ENCODE data around the gene TMEM62. TPM values are rescaled to one million over a fixed set of nuclear protein-coding genes. Genes with fewer than 3 reads are reported as not detected.

The TMEM62 gene
- total and polyA plus RNA-seq, 9 of the 15 experiments (the other 6 are each of a cell fraction or from before 2014, with no cell fraction given): 4.4 to 16.6 (median 11.1) TPM

DNA sequence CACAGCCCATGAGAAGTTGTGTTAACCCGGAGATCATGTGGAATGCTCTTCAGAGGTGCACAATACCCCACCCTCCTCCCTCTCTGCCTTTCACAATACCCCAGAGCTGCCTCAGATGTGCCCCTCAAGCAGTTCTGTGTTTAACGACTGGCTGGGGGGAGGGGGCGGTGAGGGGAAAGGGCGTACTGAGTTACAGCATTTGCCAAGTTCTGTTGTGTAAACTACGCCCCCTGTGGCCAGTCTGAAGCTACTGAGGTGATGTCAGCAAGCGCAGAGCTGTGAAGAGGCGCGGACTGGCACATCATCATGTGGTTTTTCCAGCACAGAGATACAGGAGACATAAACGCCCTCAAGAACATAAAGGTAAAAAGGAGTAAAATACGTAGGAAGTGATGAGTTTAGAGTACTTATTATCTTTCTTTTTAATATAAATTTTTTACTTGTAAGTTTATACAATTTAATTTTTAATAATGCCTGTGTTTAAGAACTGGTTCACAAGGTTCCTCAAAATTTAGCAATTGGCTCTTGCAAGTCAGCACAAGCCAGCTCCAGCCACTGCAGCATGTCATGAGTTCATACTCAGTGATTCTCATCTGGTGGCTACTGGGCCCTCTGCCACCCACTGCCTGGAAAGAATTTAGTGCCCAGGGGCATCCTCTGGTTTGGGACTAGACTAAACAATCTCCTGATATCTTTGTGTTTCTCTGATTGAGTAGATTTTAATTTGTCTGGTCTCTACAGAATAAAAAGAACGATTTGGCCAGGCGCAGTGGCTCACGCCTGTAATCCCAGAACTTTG lies 85.7 kb downstream of the TMEM62 start (continued):
- TF ChIP-seq, protein P1, sequence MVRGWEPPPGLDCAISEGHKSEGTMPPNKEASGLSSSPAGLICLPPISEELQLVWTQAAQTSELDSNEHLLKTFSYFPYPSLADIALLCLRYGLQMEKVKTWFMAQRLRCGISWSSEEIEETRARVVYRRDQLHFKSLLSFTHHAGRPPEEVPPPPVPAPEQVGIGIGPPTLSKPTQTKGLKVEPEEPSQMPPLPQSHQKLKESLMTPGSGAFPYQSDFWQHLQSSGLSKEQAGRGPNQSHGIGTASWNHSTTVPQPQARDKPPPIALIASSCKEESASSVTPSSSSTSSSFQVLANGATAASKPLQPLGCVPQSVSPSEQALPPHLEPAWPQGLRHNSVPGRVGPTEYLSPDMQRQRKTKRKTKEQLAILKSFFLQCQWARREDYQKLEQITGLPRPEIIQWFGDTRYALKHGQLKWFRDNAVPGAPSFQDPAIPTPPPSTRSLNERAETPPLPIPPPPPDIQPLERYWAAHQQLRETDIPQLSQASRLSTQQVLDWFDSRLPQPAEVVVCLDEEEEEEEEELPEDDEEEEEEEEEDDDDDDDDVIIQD (CRISPR knock-in tag; IDR thresholded peaks at IDR 0.05): no peak
- TF ChIP-seq RBM14 (IDR thresholded peaks at IDR 0.05; ENCODE audit: borderline replicate concordance, insufficient read depth, low read depth, low read length): no peak
- no peak for TF ChIP-seq THRAP3 (IDR thresholded peaks at IDR 0.05; ENCODE audit: borderline replicate concordance)
- TF ChIP-seq, protein P2, sequence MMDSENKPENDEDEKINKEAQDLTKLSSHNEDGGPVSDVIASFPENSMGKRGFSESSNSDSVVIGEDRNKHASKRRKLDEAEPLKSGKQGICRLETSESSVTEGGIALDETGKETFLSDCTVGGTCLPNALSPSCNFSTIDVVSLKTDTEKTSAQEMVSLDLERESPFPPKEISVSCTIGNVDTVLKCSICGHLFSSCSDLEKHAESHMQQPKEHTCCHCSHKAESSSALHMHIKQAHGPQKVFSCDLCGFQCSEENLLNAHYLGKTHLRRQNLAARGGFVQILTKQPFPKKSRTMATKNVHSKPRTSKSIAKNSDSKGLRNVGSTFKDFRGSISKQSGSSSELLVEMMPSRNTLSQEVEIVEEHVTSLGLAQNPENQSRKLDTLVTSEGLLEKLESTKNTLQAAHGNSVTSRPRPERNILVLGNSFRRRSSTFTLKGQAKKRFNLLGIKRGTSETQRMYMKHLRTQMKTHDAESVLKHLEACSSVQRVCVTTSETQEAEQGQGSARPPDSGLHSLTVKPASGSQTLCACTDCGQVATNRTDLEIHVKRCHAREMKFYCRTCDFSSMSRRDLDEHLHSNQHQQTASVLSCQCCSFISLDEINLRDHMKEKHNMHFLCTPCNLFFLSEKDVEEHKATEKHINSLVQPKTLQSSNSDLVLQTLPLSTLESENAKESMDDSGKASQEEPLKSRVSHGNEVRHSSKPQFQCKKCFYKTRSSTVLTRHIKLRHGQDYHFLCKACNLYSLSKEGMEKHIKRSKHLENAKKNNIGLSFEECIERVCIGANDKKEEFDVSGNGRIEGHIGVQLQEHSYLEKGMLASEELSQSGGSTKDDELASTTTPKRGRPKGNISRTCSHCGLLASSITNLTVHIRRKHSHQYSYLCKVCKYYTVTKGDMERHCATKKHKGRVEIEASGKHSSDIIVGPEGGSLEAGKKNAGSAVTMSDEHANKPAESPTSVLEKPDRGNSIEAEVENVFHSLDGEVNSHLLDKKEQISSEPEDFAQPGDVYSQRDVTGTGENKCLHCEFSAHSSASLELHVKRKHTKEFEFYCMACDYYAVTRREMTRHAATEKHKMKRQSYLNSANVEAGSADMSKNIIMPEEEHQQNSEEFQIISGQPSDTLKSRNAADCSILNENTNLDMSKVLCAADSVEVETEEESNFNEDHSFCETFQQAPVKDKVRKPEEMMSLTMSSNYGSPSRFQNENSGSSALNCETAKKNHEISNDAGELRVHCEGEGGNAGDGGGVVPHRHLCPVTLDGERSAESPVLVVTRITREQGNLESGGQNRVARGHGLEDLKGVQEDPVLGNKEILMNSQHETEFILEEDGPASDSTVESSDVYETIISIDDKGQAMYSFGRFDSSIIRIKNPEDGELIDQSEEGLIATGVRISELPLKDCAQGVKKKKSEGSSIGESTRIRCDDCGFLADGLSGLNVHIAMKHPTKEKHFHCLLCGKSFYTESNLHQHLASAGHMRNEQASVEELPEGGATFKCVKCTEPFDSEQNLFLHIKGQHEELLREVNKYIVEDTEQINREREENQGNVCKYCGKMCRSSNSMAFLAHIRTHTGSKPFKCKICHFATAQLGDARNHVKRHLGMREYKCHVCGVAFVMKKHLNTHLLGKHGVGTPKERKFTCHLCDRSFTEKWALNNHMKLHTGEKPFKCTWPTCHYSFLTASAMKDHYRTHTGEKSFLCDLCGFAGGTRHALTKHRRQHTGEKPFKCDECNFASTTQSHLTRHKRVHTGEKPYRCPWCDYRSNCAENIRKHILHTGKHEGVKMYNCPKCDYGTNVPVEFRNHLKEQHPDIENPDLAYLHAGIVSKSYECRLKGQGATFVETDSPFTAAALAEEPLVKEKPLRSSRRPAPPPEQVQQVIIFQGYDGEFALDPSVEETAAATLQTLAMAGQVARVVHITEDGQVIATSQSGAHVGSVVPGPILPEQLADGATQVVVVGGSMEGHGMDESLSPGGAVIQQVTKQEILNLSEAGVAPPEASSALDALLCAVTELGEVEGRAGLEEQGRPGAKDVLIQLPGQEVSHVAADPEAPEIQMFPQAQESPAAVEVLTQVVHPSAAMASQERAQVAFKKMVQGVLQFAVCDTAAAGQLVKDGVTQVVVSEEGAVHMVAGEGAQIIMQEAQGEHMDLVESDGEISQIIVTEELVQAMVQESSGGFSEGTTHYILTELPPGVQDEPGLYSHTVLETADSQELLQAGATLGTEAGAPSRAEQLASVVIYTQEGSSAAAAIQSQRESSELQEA (IDR thresholded peaks at IDR 0.05; ENCODE audit: low read depth): no peak
- 0 out of 3 replicates have a peak, but pooled peaks of 1 of the 2 experiments have one; percentile 35 for TF ChIP-seq CBX3 (IDR thresholded peaks at IDR 0.05; ENCODE audit: borderline replicate concordance in 1 of 2, low read length in 2 of 2)
- TF ChIP-seq KLF16 (IDR thresholded peaks at IDR 0.05): no peak
- no peak for TF ChIP-seq RBM15 (IDR thresholded peaks at IDR 0.05; ENCODE audit: insufficient read depth, low read length)
- TF ChIP-seq, protein P3, sequence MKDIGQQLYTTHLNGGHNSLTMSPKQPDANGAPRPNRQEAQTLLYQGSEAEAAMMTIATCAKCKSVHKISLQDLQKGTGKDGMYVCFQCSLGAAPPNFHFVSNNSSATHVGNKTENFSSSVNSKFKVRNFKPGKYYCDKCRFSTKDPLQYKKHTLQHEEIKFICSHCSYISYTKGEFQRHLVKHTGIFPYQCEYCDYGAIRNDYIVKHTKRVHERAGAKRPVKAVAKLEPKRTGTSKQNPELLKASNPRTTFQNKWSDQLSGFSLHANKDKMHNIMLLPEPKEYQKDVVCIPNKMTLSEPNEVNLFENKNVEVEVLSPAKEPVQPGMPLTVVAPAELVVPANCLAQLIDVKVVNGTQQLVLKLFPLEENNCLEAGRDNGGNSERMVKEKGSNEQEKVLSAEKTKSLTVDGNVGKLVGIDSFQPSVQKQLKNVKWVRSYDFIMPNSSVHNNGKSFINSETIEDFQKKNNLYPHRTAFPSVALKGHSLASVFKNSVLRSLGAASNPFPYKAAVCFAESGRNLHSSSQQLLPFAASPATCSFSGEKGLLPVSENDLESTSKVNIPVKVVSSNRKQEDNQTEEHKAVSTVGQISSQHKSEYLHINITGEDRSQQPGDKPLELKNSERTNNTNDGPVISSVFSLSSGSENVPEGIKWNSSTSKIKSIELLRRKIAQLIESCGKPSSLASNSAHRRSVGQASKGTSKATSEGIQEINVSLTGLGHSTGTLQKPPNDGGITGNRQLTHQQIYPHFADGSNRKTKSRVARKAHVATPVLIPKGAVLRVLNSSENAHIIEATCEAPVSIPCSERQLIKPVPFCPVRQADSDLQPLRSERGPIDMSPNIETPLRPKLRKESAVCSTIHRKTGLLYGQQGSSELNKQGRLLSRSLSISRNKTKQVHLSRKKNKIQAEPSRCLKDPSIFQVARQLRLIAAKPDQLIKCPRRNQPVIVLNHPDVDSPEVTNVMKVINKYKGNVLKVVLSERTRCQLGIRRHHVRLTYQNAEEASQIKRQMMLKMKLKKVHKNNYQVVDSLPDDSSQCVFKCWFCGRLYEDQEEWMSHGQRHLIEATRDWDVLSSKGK (CRISPR knock-in tag; IDR thresholded peaks at IDR 0.05): no peak
- TF ChIP-seq BACH1 (tag; IDR thresholded peaks at IDR 0.05): no peak
- no peak for TF ChIP-seq HMG20A (CRISPR knock-in tag; conservative IDR thresholded peaks at IDR 0.05)
- TF ChIP-seq TCFL5 (CRISPR knock-in tag; conservative IDR thresholded peaks at IDR 0.05): no peak

Data from K562 (cell line).